HepG2 (cell line): ENCODE measurements around the gene IFT122. TPM values are rescaled to one million over a fixed set of nuclear protein-coding genes. Genes with fewer than 3 reads are reported as not detected.

Experiments
- ATAC-seq: fragments of 200-7000 bp; cut with Tn5 transposase; 3 replicates; pipeline ENCODE4 v1.9.1; 2020; ENCODE audit warnings: mild to moderate bottlenecking, moderate library complexity
- BruUV-seq: library from RNA; stranded (reverse); fragments of 400-500 nt; replicated peaks from 2 replicates; lab custom pipeline; 2021; lab: Mats Ljungman, UMichigan
- CTCF ChIA-PET: fragments of 300-600 bp; formaldehyde crosslinking; extraction: SDS; loops from one replicate; lab custom pipeline; 2021; ENCODE audit warnings: low total read pairs, inconsistent platforms, low intra/inter-chr PET ratio; lab: Yijun Ruan, JAX
- POLR2A ChIA-PET: fragments of 350-600 bp; sonication (Branson Sonifier 250); formaldehyde crosslinking; loops from one replicate; lab custom pipeline; 2020; ENCODE audit warnings: antibody characterized with exemption, inconsistent platforms; lab: Yijun Ruan, JAX
- DNase-seq: peaks from one replicate; pipeline ENCODE4 v3.0.0-alpha.2; 2015; ENCODE audit warnings: low spot score
- FAIRE-seq: peaks from 3 replicates; lab custom pipeline; 2011; peaks lifted over from hg19 to GRCh38; lab: Jason Lieb, UNC
- H2AFZ ChIP-seq: one replicate; pipeline ENCODE4 v1.6.1; 2011; ENCODE audit warnings: low read length, inconsistent platforms
- H3K27ac ChIP-seq: fragments of 300-600 bp; 3 replicates; pipeline ENCODE4 v1.8.0; 2011; ENCODE audit warnings: mixed run types, mild to moderate bottlenecking, mixed read lengths, low read length, inconsistent platforms; ENCODE audit not compliant: insufficient read depth; ENCODE audit errors: extremely low read length
- H3K27me3 ChIP-seq, 2 experiments: fragments of 200-600 bp in 1 of 2; 2 replicates in 1 of 2; 3 replicates in 1 of 2; pipeline versions ENCODE4 v1.6.0 to v1.8.0; 2011; ENCODE audit warnings: low read length in 2 of 2, mild to moderate bottlenecking in 2 of 2, moderate library complexity in 2 of 2, inconsistent platforms in 1 of 2; ENCODE audit not compliant: insufficient read depth in 2 of 2, control insufficient read depth in 1 of 2
- H3K36me3 ChIP-seq, 2 experiments: fragments of 200-600 bp in 1 of 2; replicated peaks in 1 of 2; 2 replicates in 1 of 2; 3 replicates in 1 of 2; pipeline versions ENCODE4 v1.5.1 to v1.8.0; 2011; ENCODE audit warnings: low read length in 2 of 2, inconsistent platforms in 1 of 2; ENCODE audit not compliant: insufficient read depth in 2 of 2, control insufficient read depth in 1 of 2
- H3K4me1 ChIP-seq: 2 replicates; pipeline ENCODE4 v1.5.1; 2012; ENCODE audit warnings: low read length, inconsistent platforms; ENCODE audit not compliant: insufficient read depth
- H3K4me2 ChIP-seq: 2 replicates; pipeline ENCODE4 v1.6.0; 2011; ENCODE audit warnings: low read depth, low read length, inconsistent platforms
- H3K4me3 ChIP-seq, 3 experiments: fragments of 200-600 bp in 1 of 3; sonication (generic), shearing (Covaris generic) in 1 of 3; replicated peaks in 1 of 3; 2 replicates each; pipeline ENCODE4 v1.5.1; 2011 to 2016; ENCODE audit warnings: low read length in 3 of 3, inconsistent platforms in 2 of 3, low read depth in 2 of 3, mild to moderate bottlenecking in 2 of 3, control low read depth in 1 of 3, mixed read lengths in 1 of 3; ENCODE audit not compliant: insufficient read depth in 1 of 3
- H3K79me2 ChIP-seq: one replicate; pipeline ENCODE4 v1.6.1; 2011; ENCODE audit warnings: low read length, inconsistent platforms; ENCODE audit not compliant: insufficient read depth
- H3K9ac ChIP-seq: 2 replicates; pipeline ENCODE4 v1.6.0; 2011; ENCODE audit warnings: mild to moderate bottlenecking, low read depth, low read length, inconsistent platforms; ENCODE audit not compliant: insufficient read depth
- H3K9me3 ChIP-seq: 2 replicates; pipeline ENCODE4 v1.5.1; 2012; ENCODE audit warnings: mild to moderate bottlenecking, low read length
- H4K20me1 ChIP-seq: 2 replicates; pipeline ENCODE4 v1.6.0; 2011; ENCODE audit warnings: inconsistent platforms, mild to moderate bottlenecking, low read length, moderate library complexity; ENCODE audit not compliant: insufficient read depth
- GATA4 ChIP-seq: sonication (generic); IDR thresholded peaks from 2 replicates; pipeline ENCODE4 v1.6.1; 2016; ENCODE audit warnings: antibody characterized with exemption, low read depth, borderline replicate concordance
- ISL2 ChIP-seq: sonication (generic); formaldehyde crosslinking; IDR thresholded peaks from 2 replicates; pipeline ENCODE4 v1.5.0; 2020; ENCODE audit warnings: missing genetic modification reagents
- JUND ChIP-seq: sonication (generic); formaldehyde crosslinking; IDR thresholded peaks from 2 replicates; pipeline ENCODE4 v1.8.0; 2022; ENCODE audit warnings: mild to moderate bottlenecking, missing genetic modification reagents
- KDM5A ChIP-seq: fragments of 200-600 bp; sonication (generic); IDR thresholded peaks from 2 replicates; pipeline ENCODE4 v1.7.0; 2018; ENCODE audit warnings: antibody characterized with exemption, mild to moderate bottlenecking, low read length, borderline replicate concordance
- NR2F1 ChIP-seq, 2 experiments: fragments of 450-650 bp in 1 of 2; formaldehyde crosslinking in 1 of 2; IDR thresholded peaks; 2 replicates each; pipeline versions ENCODE4 v1.5.0 to v1.6.1; 2016 to 2020; ENCODE audit warnings: mild to moderate bottlenecking in 1 of 2, missing compliant biosample characterization in 1 of 2, missing genetic modification reagents in 1 of 2, moderate library complexity in 1 of 2
- PRDM4 ChIP-seq: sonication (generic); formaldehyde crosslinking; IDR thresholded peaks from 2 replicates; pipeline ENCODE4 v1.9.0; 2021; ENCODE audit warnings: missing genetic modification reagents, borderline replicate concordance
- PREB ChIP-seq: sonication (generic); formaldehyde crosslinking; IDR thresholded peaks from 2 replicates; pipeline ENCODE4 v1.4.0; 2020; ENCODE audit warnings: missing genetic modification reagents
- RARA ChIP-seq: IDR thresholded peaks from 2 replicates; pipeline ENCODE4 v1.6.1; 2016; ENCODE audit warnings: missing genetic modification reagents, missing compliant biosample characterization
- TAF1 ChIP-seq: sonication (generic); formaldehyde crosslinking; IDR thresholded peaks from 2 replicates; pipeline ENCODE4 v1.4.0; 2020; ENCODE audit warnings: missing genetic modification reagents
- ZNF276 ChIP-seq: sonication (generic); formaldehyde crosslinking; IDR thresholded peaks from 2 replicates; pipeline ENCODE4 v1.4.0; 2020; ENCODE audit warnings: mild to moderate bottlenecking, low read depth, missing genetic modification reagents
- ZNF557 ChIP-seq: sonication (generic); formaldehyde crosslinking; IDR thresholded peaks from 2 replicates; pipeline ENCODE4 v1.4.0; 2020; ENCODE audit warnings: missing genetic modification reagents
- ZNF577 ChIP-seq: sonication (generic); formaldehyde crosslinking; IDR thresholded peaks from 2 replicates; pipeline ENCODE4 v1.4.0; 2020; ENCODE audit warnings: mild to moderate bottlenecking, low read depth, missing genetic modification reagents, borderline replicate concordance
- ZNF605 ChIP-seq: sonication (generic); formaldehyde crosslinking; IDR thresholded peaks from 2 replicates; pipeline ENCODE4 v1.8.0; 2022; ENCODE audit warnings: mild to moderate bottlenecking, missing genetic modification reagents
- WGBS: methylation state at CpG from one replicate; pipeline ENCODE4 v1.1.6; 2017; ENCODE audit warnings: low lambda C conversion rate; 5-methylcytosine and 5-hydroxymethylcytosine counted together
- in situ Hi-C: cut with HindIII; loops from 2 replicates; pipeline ENCODE4 v1.10.0; 2017; ENCODE audit warnings: low pct_unique_long_range_greater_than_20kb; ENCODE audit not compliant: extremely low pct_ligation_motif_present
- intact Hi-C: fragments of 100-400 bp; cut with micrococcal nuclease; formaldehyde crosslinking; loops from one replicate; pipeline ENCODE4 v1.10.0; 2022; ENCODE audit not compliant: unreplicated experiment
- polyA plus RNA-seq, 8 experiments: library from polyadenylated mRNA; depleted of rRNA in 3 of 8; stranded (reverse) in 7 of 8; unstranded in 1 of 8; fragments of >200 nt; fragmentation: Illumina TruSeq in 4 of 8; extraction: Trizol in 4 of 8; gene quantifications; 2 replicates each; pipeline versions ENCODE4 v1.2.1 to v1.2.3, GENCODE V29; 2011 to 2016; ENCODE audit warnings: low read depth in 4 of 8, missing spikeins in 1 of 8, mixed read lengths in 1 of 8; ENCODE audit not compliant: insufficient read depth in 1 of 8
- total RNA-seq, 5 experiments: library from RNA; depleted of rRNA; stranded (reverse); fragments of >200 nt; fragmentation: Illumina TruSeq; extraction: Trizol; gene quantifications; 2 replicates each; pipeline ENCODE4 v1.2.3, GENCODE V29; 2016; ENCODE audit warnings: low read depth in 1 of 5
- TF ChIP-seq, protein P1 (sequence below): sonication (generic); formaldehyde crosslinking; IDR thresholded peaks from 2 replicates; pipeline ENCODE4 v1.5.0; 2020; ENCODE audit warnings: mild to moderate bottlenecking, missing genetic modification reagents

Gene IFT122
- total and polyA plus RNA-seq, 2 of the 13 experiments (the other 11 are each of a cell fraction or from before 2014, with no cell fraction given), result 10.1 to 10.3 TPM

GRCh38 chr3:129473067-129473768 lies 33.2 kb downstream of the IFT122 start (continued):
- no peak for TF ChIP-seq PREB (CRISPR knock-in tag)
- TF ChIP-seq RARA (CRISPR knock-in tag), result peak; percentile 63
- TF ChIP-seq, protein P1, sequence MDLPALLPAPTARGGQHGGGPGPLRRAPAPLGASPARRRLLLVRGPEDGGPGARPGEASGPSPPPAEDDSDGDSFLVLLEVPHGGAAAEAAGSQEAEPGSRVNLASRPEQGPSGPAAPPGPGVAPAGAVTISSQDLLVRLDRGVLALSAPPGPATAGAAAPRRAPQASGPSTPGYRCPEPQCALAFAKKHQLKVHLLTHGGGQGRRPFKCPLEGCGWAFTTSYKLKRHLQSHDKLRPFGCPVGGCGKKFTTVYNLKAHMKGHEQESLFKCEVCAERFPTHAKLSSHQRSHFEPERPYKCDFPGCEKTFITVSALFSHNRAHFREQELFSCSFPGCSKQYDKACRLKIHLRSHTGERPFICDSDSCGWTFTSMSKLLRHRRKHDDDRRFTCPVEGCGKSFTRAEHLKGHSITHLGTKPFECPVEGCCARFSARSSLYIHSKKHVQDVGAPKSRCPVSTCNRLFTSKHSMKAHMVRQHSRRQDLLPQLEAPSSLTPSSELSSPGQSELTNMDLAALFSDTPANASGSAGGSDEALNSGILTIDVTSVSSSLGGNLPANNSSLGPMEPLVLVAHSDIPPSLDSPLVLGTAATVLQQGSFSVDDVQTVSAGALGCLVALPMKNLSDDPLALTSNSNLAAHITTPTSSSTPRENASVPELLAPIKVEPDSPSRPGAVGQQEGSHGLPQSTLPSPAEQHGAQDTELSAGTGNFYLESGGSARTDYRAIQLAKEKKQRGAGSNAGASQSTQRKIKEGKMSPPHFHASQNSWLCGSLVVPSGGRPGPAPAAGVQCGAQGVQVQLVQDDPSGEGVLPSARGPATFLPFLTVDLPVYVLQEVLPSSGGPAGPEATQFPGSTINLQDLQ, result no peak
- no peak for TF ChIP-seq JUND (CRISPR knock-in tag)
- no peak for TF ChIP-seq TAF1 (CRISPR knock-in tag)

DNA sequence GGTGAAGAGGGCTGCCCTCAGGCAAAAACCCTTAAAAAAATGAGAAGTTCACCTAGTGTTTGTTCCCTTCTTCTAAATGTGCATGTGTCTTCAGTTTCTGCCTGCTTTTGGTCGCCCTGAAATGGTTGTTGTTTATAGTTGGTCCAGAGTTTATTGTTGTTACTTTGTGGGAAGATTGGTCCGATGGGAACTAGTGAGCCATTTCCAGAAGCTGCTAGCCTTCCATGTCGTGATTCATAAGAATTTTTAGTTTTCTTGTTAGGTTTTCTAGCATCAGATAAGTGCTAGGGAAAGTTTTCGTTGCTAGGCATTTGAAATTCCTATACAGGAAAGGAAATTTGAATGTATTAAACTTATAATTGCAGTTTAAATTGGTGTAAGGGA lies 33.7 kb downstream of the IFT122 start:
- Histone ChIP-seq H3K4me1 (peaks cover 17% of the 10 kb centered on the region), H3K27me3 (no peaks in the 10 kb centered on the region), H3K9me3 (no peaks in the 10 kb centered on the region), H3K79me2 (no peaks in the 10 kb centered on the region), H3K36me3 (peaks cover 10 to 19% of the 10 kb centered on the region in 2 experiments), H3K4me3 (no peak overlapping the region), H4K20me1 (no peaks in the 10 kb centered on the region), H3K9ac (no peak overlapping the region), H2AFZ (no peak overlapping the region), H3K4me2 (no peak overlapping the region), H3K27ac (no peak overlapping the region)
- ATAC-seq, result no peak
- ChIA-PET CTCF (no interaction called here), POLR2A (no interaction called here)
- TF ChIP-seq ISL2 (CRISPR knock-in tag) (no peak), KDM5A (no peak), ZNF557 (CRISPR knock-in tag) (no peak), PRDM4 (CRISPR knock-in tag) (no peak), GATA4 (no peak), ZNF577 (no peak), ZNF276 (CRISPR knock-in tag) (no peak), ZNF605 (CRISPR knock-in tag) (no peak), NR2F1 (CRISPR knock-in tag; IDR thresholded peaks at IDR 0.05) (no peak)
- in situ Hi-C loops, result no loop called here
- no peak for FAIRE-seq
- no peak for DNase-seq
- intact Hi-C loops, result no loop called here
- 81% methylated on average over 4 of the region's 4 CpGs for WGBS
- BruUV-seq, result no TSS peak
